PFSK-1 (cell line): ENCODE data around the gene SSX2IP.

Source experiments
- FOXP2 ChIP-seq: optimal IDR thresholded peaks from 2 replicates; pipeline ENCODE3; 2011; ENCODE audit warnings: borderline replicate concordance, control low read depth, inconsistent platforms; ENCODE audit not compliant: insufficient read depth; ENCODE audit errors: extremely low read length, extremely low read depth
- POLR2AphosphoS5 ChIP-seq: IDR thresholded peaks from 2 replicates; pipeline ENCODE4 v1.6.1; 2012; ENCODE audit warnings: low read depth, mild to moderate bottlenecking, control low read depth, low read length, moderate library complexity
- REST ChIP-seq, 2 experiments: IDR thresholded peaks; 2 replicates each; pipeline versions ENCODE4 v1.6.1 to v1.8.0; 2011 to 2012; ENCODE audit warnings: low read depth in 2 of 2, low read length in 2 of 2, control low read depth in 1 of 2, inconsistent platforms in 1 of 2, mild to moderate bottlenecking in 1 of 2, moderate library complexity in 1 of 2; ENCODE audit not compliant: insufficient read depth in 1 of 2
- SIN3A ChIP-seq: IDR thresholded peaks from 2 replicates; pipeline ENCODE4 v1.6.1; 2012; ENCODE audit warnings: mild to moderate bottlenecking, low read length, moderate library complexity, borderline replicate concordance; ENCODE audit not compliant: insufficient read depth
- TAF1 ChIP-seq: IDR thresholded peaks from 2 replicates; pipeline ENCODE4 v1.6.1; 2012; ENCODE audit warnings: low read length, control low read depth, borderline replicate concordance; ENCODE audit not compliant: insufficient read depth

The SSX2IP gene

GRCh38 chr1:84674021-84674420, 16.2 kb downstream of the SSX2IP start:
- no peak for TF ChIP-seq FOXP2
- TF ChIP-seq REST (IDR thresholded peaks at IDR 0.05; ENCODE audit: insufficient read depth in 1 of 2, low read depth in 2 of 2, low read length in 2 of 2) = no peak
- no peak for TF ChIP-seq SIN3A
- no peak for TF ChIP-seq TAF1
- TF ChIP-seq POLR2AphosphoS5 = no peak

- TF ChIP-seq REST (IDR thresholded peaks at IDR 0.05; ENCODE audit: insufficient read depth in 1 of 2, low read depth in 2 of 2, low read length in 2 of 2) (peak in 1 of 2 experiments; percentile 57; a peak in 1 of 4 replicates), POLR2AphosphoS5 (no peak)
These were observed 18.0 kb downstream of the SSX2IP start for GRCh38 chr1:84672080-84672854.

- no peak for TF ChIP-seq REST (IDR thresholded peaks at IDR 0.05; ENCODE audit: insufficient read depth in 1 of 2, low read depth in 2 of 2, low read length in 2 of 2)
- no peak for TF ChIP-seq TAF1
- TF ChIP-seq FOXP2 = no peak
- TF ChIP-seq SIN3A = no peak
- TF ChIP-seq POLR2AphosphoS5 = no peak
These were observed 20.4 kb downstream of the SSX2IP start for GRCh38 chr1:84669831-84670230.

- no peak for TF ChIP-seq TAF1
- TF ChIP-seq REST (IDR thresholded peaks at IDR 0.05; ENCODE audit: insufficient read depth in 1 of 2, low read depth in 2 of 2, low read length in 2 of 2) = no peak
- TF ChIP-seq POLR2AphosphoS5 = no peak
- no peak for TF ChIP-seq FOXP2
- TF ChIP-seq SIN3A = no peak
These were observed 22.1 kb downstream of the SSX2IP start for GRCh38 chr1:84668185-84668584.
